HG03103 (cell line): ENCODE data around the gene DLL4.

Experiments used
- ATAC-seq: cut with Tn5 transposase; IDR thresholded peaks from one replicate; pipeline ENCODE4 v1.9.1; 2021; ENCODE audit warnings: low read depth; ENCODE audit not compliant: unreplicated experiment

The DLL4 gene

DNA sequence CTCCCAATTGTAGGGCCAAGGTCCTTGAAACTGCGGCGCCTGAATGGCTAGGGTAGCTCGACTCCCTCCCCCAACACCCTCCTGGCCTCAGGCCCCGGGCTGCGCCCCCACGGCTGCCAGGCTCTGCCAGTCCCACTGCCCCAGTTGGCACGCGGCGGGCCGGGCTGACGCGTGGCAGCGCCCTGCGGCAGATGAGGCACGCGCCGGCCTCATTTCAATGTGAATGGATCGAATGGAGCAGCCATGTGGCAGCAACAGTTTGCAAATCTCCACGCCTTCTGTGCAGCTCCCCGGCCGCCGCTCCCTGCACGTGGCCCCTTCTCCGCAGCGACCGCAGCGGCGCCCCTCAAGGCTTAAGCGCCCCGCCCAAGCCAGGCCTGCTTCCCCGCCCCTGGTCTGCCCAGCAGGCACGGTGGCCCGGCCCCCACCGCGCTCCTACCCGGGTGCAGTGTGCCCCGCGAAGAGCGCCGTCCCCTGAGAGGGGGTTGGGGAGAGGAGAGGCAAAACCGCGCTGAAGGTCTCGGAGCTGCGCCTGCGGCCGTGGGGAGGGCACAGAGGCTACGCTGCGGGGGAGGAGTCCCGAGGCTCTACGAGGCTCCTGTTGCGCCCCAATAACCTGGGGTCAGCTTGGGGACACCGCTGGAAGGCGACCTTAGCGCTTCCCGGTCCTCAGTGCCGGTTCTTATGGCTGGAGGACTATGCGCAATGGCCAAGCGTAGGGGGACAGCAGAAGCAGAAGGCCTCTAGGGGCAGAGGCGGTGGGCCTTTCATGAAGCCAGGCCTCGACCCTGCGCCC is 3.1 kb upstream of the DLL4 start:
- ATAC-seq = no peak

DNA sequence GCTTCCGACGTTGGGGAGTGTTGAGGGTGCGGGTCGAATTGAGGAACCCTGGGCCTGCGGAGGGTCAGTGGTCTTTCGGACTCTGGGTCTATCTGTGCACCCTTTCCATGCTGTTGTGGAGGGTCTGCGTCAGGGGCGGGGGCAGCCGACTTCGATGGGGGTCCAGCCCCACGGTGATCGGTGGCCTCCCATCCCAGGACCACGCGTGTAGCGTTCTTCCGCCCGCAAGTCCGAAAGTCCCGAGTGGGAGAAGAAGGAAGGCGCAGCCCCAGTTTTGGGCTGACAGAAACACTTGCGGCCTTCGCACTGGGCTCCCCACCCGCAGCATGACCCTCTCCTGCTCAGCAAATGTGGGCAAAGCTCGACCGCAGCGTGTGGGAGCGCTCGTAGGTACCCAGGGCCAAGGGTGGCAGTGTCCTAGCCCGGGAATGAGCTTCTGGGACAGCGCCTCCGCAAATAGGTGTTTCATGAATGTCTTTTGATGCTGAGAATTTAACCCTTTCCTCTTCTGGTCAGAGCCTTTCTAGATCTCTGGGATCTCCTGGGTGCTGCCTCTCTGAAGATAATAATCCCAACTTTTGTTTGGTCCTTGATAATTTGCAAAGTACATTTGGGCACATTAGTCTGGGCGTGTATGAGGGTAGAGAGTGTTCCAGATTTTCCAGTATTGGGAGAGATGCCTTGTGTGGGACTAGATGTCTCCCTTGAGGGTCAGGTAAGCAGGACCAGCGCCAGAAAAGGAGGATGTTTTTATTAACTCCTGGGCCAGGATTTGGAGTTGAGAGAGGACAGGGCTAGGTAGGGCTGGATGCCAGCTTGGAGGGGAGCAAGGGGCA is 2.3 kb upstream of the DLL4 start:
- no peak for ATAC-seq

DNA sequence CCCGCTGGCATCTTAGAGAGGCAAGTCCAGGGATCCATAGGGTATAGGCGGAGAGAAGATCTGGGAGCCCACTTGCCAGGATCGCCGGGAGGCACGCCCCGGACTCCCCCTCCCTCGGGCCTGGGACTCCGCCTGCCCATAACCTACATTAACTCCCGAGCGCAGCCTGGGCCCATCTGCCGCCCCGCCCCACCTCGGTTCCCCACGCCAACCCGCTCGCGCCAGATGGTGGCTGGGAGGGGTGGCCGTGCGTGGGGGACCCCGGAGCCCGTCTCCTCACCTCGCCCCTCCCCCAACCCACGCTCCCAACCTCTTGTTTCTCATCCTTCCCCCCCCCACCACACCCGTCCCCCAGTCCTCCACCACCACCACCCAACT is 1.7 kb upstream of the DLL4 start:
- ATAC-seq = no peak

DNA sequence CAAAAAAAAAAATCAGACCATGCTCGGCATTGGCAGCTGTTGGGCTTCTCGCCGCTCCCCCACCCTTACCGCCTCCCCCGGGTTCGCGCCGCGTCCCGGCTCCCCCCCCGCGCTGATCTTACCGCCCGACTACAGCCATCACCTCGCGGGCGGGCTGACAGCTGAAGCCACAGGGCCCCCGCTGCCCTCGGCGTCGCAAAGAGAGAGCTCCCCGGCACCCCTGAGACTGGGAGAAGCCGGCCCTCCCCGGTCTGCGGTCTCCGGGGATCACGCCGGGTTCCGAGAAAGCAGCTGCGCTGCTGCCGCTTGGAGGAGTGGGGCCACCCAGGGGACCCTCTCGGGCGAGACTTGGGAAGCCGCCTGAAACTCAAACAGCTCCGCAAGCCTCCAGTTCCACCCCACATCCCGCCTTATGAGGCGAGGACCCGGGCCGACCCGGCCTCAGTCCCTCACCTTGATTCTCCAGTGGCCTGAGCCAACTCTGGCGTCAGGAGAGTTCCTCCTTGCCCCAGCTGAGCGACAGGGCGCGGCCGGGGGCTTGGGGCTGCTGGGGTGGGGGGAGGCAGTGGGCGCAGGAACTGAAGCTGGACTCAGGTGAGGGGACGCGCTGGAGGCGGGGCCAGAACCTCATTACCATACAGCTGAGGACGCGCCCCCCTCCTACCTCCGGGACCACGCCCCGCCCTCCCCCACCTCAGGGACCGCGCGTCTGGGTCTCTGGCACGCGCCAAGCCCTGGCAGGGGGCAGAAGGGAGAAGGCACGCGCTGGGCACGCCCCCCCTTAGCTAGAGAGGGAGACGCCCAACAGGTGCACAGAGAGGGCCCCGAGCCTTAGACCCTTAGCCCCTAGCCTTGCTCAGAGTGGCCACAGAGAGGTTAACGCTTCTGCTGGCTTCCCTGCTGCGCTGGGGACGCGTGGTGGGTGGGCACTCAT is 1.0 kb upstream of the DLL4 start:
- no peak for ATAC-seq

DNA sequence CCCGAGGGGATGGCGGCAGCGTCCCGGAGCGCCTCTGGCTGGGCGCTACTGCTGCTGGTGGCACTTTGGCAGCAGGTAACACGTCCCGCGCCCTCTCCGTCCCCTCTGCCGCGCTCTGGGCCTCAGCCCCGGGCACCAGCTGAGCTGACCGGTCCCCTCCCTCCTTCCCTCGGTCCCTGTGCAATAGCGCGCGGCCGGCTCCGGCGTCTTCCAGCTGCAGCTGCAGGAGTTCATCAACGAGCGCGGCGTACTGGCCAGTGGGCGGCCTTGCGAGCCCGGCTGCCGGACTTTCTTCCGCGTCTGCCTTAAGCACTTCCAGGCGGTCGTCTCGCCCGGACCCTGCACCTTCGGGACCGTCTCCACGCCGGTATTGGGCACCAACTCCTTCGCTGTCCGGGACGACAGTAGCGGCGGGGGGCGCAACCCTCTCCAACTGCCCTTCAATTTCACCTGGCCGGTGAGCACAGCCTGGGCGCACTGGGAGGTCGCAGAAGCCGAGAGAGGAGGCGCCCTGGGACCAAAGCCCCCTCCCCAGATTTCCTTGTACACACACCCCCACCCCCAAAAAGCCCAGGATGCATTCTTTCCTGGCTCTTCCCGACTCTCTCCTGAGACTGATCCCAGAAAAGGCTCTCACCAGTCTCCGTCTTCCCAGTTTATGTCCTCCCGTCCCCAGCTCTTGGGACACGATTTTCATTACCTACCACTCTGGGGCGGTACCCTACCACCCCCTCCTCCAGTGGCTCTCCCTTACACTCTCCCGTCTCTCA is 705 bp downstream of the DLL4 start:
- ATAC-seq = no peak

DNA sequence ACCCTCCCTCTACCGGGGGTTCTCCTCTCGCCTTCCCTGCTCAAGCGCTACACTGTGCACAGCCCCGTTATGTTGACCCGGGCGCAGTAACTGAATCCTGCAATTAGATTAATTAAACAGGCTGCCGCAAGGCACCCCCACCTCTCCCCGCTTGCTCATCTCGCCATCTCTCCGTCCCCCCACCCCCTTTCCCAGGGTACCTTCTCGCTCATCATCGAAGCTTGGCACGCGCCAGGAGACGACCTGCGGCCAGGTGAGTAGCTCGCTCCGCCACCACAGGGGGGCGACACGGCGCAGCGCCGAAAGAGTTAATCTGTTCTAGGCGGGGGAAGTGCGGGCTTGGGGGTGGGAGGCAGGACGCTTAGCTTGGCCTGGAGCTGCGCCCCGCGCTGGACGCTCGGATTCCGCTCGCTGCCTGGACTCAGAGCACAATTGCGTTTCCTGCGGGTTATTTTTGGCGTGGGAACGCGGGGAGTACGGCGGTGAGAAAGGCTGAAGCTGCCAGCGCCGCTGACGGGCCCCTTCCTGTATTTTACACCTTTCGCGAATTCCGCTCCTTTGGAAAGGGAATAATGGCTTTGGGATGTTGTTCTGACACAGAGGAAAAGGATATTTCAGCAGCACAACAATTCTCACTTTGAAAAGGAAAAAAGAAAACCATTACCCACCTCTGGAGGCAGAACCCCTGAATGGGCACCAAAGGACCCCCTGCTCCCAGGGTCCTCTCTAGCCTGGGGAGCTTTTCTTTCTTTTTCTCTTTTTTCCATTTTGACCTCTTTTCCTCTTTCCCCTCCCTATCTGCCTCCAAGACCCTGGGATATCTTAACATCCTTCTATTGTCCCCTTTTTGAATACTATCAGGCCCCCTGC is 1.5 kb downstream of the DLL4 start:
- no peak for ATAC-seq

DNA sequence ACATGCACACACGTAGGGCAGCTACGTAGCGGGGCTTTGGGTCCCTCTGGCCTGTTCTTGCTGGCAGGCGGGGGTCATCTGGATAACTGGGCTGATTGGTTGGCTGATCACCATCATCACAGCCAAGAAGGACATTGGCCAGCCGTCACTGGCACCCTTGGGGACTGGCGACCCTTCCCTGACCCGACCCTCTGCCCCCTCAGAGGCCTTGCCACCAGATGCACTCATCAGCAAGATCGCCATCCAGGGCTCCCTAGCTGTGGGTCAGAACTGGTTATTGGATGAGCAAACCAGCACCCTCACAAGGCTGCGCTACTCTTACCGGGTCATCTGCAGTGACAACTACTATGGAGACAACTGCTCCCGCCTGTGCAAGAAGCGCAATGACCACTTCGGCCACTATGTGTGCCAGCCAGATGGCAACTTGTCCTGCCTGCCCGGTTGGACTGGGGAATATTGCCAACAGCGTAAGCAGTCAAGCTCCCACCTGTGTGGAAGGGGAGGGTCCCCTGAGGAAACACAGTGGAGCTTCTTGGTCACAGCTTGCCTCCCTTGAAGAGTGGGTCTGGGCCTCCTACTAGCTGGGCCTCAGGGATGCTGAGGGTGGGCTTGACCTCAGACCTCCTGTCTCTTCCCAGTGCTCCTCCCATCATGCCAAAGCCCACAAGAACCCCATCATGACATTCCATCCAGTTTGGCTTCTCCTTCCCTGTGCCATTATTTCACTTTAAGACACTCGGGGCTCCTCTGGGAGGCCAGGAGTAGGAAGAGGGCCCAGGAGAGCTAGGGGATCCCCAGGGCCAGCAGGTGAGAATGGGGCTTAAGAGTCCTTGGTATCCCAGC is 2.4 kb downstream of the DLL4 start:
- no peak for ATAC-seq

DNA sequence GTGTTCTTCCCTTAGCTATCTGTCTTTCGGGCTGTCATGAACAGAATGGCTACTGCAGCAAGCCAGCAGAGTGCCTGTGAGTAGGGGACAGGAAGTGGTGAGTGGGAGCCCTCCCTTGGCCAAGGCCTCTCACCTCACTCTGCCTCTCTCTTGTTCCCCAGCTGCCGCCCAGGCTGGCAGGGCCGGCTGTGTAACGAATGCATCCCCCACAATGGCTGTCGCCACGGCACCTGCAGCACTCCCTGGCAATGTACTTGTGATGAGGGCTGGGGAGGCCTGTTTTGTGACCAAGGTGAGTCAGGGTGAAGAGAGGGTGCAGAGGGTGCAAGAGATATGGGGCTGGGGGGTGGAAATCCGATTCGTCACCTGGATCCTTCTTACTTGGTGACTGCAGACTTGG is 3.0 kb downstream of the DLL4 start:
- no peak for ATAC-seq

DNA sequence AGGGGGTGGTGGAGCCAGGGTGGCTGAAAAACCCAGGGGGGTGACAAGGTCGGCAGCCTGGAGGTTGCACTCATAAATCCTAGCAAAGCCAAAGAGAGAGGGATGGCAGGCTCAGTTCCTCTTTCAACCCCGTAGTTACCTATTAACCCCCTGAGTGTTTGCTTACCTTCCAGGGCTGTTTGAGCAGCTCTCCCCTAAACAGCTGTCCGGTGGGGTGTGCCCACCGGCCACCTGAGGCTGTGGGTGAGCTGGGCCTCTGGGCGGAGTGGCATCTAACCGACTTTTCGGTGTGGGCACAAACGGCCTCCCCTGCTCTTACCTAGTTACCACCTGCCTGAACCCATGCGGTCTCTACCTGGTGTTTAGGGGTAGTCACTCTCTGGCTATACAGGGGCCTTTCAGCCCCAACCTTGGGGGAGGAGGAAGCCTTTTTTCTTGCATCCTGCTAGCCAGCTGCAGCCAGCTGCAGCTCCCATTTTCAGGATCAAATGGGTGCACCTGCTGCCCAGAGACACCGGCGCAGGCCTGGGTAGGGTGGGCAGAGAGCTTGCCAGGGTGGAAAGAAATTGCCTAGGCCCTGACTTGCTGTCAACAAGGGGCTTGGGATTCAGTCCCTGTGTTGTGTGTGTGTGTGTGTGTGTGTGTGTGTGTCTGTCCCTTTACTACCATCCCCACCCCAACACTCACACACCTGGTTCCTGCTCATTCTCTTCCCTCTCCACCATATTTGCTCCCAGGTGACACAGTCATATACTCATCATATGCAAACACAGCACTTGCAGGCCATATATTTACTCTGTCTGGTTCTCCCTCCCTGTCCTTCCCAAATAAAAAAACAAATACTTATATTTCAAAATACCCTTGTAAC is 3.7 kb downstream of the DLL4 start:
- ATAC-seq = no peak

DNA sequence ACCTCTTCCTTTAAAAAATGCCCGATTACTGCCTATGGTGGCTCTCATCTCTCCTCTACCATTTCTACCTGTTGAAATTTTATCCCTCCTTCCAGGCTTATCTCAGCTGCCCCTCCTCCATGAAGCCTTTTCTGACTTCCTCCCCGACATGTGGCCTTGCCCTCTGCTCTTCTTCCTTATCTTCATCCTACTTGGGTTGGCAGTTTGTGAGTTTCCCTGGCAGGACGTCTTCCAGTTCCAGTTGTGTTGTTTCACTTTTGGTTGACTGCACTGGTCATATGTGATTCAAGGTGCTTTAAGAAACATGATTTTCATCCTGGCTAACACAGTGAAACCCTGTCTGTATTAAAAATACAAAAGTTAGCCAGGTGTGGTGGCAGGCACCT is 4.4 kb downstream of the DLL4 start:
- ATAC-seq = no peak

DNA sequence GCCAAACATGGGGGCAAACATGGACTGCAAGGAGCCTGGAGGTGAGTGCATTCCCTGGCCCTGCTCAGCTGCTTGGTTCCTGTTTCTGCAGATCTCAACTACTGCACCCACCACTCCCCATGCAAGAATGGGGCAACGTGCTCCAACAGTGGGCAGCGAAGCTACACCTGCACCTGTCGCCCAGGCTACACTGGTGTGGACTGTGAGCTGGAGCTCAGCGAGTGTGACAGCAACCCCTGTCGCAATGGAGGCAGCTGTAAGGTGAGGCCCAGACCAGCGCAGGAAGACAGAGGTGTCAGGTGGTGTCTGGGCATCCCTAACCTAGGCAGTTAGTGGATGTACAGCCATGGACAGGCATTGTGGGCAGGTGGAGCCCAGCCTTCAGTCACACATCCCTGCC is 5.3 kb downstream of the DLL4 start:
- ATAC-seq = no peak

DNA sequence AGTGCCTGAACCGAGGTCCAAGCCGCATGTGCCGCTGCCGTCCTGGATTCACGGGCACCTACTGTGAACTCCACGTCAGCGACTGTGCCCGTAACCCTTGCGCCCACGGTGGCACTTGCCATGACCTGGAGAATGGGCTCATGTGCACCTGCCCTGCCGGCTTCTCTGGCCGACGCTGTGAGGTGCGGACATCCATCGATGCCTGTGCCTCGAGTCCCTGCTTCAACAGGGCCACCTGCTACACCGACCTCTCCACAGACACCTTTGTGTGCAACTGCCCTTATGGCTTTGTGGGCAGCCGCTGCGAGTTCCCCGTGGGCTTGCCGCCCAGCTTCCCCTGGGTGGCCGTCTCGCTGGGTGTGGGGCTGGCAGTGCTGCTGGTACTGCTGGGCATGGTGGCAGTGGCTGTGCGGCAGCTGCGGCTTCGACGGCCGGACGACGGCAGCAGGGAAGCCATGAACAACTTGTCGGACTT is 7.1 kb downstream of the DLL4 start:
- ATAC-seq = no peak

DNA sequence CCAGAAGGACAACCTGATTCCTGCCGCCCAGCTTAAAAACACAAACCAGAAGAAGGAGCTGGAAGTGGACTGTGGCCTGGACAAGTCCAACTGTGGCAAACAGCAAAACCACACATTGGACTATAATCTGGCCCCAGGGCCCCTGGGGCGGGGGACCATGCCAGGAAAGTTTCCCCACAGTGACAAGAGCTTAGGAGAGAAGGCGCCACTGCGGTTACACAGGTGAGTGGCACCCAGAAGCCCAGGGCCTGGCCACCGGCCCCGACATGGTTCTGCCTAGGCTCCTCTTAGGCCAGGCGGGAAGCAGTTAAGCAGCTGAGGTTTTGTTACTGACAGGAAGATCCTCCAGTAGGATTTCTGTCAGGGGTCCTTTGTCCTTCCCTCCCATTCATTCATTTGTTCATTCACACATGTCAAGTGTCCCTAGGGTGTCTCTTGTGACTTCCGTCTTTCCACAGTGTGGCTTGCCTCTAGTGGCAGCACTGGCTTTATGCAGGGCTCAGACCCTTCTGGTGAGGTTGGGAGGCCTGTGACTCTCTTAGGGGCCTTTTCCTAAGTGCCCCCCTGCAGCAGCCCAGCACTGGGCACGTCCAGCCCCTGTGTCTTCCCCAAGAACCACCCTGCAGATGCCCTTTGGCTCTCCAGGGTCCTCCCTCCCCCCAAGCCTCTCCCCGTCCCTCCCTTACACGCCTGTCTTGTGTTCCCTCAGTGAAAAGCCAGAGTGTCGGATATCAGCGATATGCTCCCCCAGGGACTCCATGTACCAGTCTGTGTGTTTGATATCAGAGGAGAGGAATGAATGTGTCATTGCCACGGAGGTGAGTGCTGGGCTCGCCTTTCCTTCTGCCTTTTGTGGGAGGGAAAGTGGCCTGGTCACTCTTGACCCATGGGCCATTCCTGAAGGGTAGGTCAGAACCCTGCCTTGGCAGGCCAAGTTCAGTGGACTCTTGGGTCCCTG is 7.8 kb downstream of the DLL4 start:
- no peak for ATAC-seq

DNA sequence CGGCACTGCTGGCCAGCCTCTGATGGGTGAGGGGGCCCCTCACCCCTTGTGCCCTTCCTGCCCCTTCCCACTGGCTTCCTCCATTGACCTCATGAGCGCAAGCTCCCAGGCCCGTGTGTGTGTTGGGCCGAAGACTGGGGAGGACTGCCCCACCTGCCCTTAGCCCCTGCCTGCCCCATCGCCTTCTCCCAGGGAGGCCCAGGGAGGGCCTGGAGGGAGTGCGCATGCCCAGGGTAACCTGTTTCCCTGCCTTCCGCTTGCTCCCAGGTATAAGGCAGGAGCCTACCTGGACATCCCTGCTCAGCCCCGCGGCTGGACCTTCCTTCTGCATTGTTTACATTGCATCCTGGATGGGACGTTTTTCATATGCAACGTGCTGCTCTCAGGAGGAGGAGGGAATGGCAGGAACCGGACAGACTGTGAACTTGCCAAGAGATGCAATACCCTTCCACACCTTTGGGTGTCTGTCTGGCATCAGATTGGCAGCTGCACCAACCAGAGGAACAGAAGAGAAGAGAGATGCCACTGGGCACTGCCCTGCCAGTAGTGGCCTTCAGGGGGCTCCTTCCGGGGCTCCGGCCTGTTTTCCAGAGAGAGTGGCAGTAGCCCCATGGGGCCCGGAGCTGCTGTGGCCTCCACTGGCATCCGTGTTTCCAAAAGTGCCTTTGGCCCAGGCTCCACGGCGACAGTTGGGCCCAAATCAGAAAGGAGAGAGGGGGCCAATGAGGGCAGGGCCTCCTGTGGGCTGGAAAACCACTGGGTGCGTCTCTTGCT is 8.8 kb downstream of the DLL4 start:
- no peak for ATAC-seq

DNA sequence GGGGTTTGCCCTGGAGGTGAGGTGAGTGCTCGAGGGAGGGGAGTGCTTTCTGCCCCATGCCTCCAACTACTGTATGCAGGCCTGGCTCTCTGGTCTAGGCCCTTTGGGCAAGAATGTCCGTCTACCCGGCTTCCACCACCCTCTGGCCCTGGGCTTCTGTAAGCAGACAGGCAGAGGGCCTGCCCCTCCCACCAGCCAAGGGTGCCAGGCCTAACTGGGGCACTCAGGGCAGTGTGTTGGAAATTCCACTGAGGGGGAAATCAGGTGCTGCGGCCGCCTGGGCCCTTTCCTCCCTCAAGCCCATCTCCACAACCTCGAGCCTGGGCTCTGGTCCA is 9.4 kb downstream of the DLL4 start:
- no peak for ATAC-seq
